Natural killer cell (primary cell): Measurements from ENCODE around the gene DDIT4. TPM values are rescaled to one million over a fixed set of nuclear protein-coding genes. Genes with fewer than 3 reads are reported as not detected.

Experiments used
- ATAC-seq, 3 donors: fragments of 150-1000 bp in 2 of 3; fragments of 200-7000 bp in 1 of 3; cut with Tn5 transposase; 1 replicate in 1 of 3; 2 replicates in 2 of 3; pipeline ENCODE4 v1.10.0; 2021; ENCODE audit warnings: mild to moderate bottlenecking in 2 of 3, moderate library complexity in 2 of 3
- DNase-seq, 2 donors: peaks; one replicate each; pipeline versions ENCODE4 v3.0.0 to v3.0.0-alpha.2; 2013 to 2021; ENCODE audit warnings: mixed read lengths in 1 of 2
- H3K27ac ChIP-seq: one replicate; pipeline ENCODE4 v1.5.1; 2013; ENCODE audit warnings: mild to moderate bottlenecking, low read length
- H3K27me3 ChIP-seq: one replicate; pipeline ENCODE4 v1.6.1; 2013; ENCODE audit warnings: low read length; ENCODE audit not compliant: control insufficient read depth, insufficient read depth
- H3K36me3 ChIP-seq: one replicate; pipeline ENCODE4 v1.6.1; 2013; ENCODE audit warnings: low read length; ENCODE audit not compliant: control insufficient read depth, insufficient read depth
- H3K4me1 ChIP-seq: one replicate; pipeline ENCODE4 v1.6.1; 2013; ENCODE audit warnings: low read length; ENCODE audit not compliant: control insufficient read depth, insufficient read depth
- H3K4me3 ChIP-seq: one replicate; pipeline ENCODE4 v1.5.1; 2013; ENCODE audit warnings: low read length
- H3K9me3 ChIP-seq: one replicate; pipeline ENCODE4 v1.6.1; 2013; ENCODE audit warnings: low read length; ENCODE audit not compliant: control insufficient read depth, insufficient read depth
- H3K27ac Mint-ChIP-seq, 2 donors: one replicate each; pipeline ENCODE4 v1.8.0; 2022; ENCODE audit warnings: mild to moderate bottlenecking in 2 of 2, mixed read lengths in 2 of 2, moderate library complexity in 1 of 2
- H3K27me3 Mint-ChIP-seq, 2 donors: one replicate each; pipeline ENCODE4 v1.8.0; 2022; ENCODE audit warnings: low read depth in 2 of 2, mixed read lengths in 2 of 2
- H3K36me3 Mint-ChIP-seq: one replicate; pipeline ENCODE4 v1.8.0; 2022; ENCODE audit warnings: mixed read lengths
- H3K4me1 Mint-ChIP-seq, 2 donors: one replicate each; pipeline ENCODE4 v1.8.0; 2022; ENCODE audit warnings: mixed read lengths in 2 of 2
- H3K4me3 Mint-ChIP-seq: one replicate; pipeline ENCODE4 v1.8.0; 2022; ENCODE audit warnings: mild to moderate bottlenecking, moderate library complexity, mixed read lengths
- H3K9me3 Mint-ChIP-seq, 2 donors: one replicate each; pipeline ENCODE4 v1.8.0; 2022; ENCODE audit warnings: mixed read lengths in 2 of 2
- WGBS: methylation state at CpG from one replicate; pipeline ENCODE4 v1.1.7; 2013; ENCODE audit warnings: missing lambda C conversion rate; ENCODE audit not compliant: insufficient coverage; 5-methylcytosine and 5-hydroxymethylcytosine counted together
- intact Hi-C: fragments of 100-400 bp; cut with micrococcal nuclease; formaldehyde crosslinking; loops from one replicate; pipeline ENCODE4 v1.14.2; 2022
- total RNA-seq, 4 donors: library from RNA; stranded (reverse); fragments of 120-200 nt in 1 of 4; gene quantifications; one replicate each; pipeline versions ENCODE4 v1.2.3 to v1.2.4, GENCODE V29; 2013 to 2022
- TF ChIP-seq, protein P1 (sequence below): fragments of 200-600 bp; IDR thresholded peaks from one replicate; pipeline ENCODE4 v1.8.0; 2022; ENCODE audit warnings: antibody characterized with exemption

The DDIT4 gene
- total RNA-seq, 3 donors from 2014 or later (not counting 1 experiment from before 2014, with no cell fraction given): 174 to 232 (median 200) TPM

DNA sequence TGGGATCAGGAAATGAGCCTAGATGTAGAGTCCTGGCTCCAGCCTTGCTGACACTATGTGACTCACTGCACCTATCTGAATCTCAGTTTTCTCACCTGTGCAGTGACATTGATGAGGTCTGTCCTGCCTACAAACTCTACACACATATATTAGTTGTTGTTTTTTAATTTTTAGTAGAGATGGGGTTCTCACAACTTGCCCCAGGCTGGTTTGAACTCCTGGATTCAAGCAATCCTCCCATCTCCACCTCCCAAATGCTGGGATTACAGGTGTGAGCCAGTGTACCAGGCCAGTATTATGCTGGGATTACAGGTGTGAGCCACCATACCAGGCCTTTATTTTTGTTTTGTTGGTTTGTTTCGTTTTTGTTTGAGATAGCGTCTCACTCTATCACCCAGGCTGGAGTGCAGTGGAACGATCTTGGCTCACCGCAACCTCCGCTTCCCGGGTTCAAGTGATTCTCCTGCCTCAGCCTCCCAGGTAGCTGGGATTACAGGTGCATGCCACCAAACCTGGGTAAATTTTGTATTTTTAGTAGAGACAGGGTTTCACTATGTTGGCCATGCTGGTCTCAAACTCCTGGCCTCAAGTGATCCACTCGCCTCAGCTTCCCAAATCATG, 11.8 kb upstream of the DDIT4 start:
- peak overlapping the region; percentile 53 for H3K4me3 ChIP-seq
- no peaks in the 10 kb centered on the region for H3K9me3 Mint-ChIP-seq
- H3K4me1 ChIP-seq: peaks cover 63% of the 10 kb centered on the region
- H3K4me3 Mint-ChIP-seq: peak overlapping the region; percentile 87
- intact Hi-C loops: loop anchor here (1.0 to 5.0 kb wide), 3 partner anchors 11 to 835 kb away; partner anchors contain the start of genes DDIT4 and P4HA1
- H3K27ac ChIP-seq: peak overlapping the region; percentile 82
- H3K4me1 Mint-ChIP-seq: peaks cover 37 to 51% of the 10 kb centered on the region in 2 donors
- peak in 2 of 3 donors; percentile 3 to 29 for ATAC-seq
- H3K36me3 ChIP-seq: no peaks in the 10 kb centered on the region
- no peaks in the 10 kb centered on the region for H3K27me3 ChIP-seq
- TF ChIP-seq, protein P1, sequence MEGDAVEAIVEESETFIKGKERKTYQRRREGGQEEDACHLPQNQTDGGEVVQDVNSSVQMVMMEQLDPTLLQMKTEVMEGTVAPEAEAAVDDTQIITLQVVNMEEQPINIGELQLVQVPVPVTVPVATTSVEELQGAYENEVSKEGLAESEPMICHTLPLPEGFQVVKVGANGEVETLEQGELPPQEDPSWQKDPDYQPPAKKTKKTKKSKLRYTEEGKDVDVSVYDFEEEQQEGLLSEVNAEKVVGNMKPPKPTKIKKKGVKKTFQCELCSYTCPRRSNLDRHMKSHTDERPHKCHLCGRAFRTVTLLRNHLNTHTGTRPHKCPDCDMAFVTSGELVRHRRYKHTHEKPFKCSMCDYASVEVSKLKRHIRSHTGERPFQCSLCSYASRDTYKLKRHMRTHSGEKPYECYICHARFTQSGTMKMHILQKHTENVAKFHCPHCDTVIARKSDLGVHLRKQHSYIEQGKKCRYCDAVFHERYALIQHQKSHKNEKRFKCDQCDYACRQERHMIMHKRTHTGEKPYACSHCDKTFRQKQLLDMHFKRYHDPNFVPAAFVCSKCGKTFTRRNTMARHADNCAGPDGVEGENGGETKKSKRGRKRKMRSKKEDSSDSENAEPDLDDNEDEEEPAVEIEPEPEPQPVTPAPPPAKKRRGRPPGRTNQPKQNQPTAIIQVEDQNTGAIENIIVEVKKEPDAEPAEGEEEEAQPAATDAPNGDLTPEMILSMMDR: no peak
- DNase-seq: peak in 1 of 2 donors; percentile 61
- H3K9me3 ChIP-seq: no peaks in the 10 kb centered on the region
- no peaks in the 10 kb centered on the region for H3K36me3 Mint-ChIP-seq
- 92% methylated on average over 7 of the region's 7 CpGs for WGBS
- H3K27me3 Mint-ChIP-seq: no peaks in the 10 kb centered on the region
- peak overlapping the region; percentile 98 for H3K27ac Mint-ChIP-seq

DNA sequence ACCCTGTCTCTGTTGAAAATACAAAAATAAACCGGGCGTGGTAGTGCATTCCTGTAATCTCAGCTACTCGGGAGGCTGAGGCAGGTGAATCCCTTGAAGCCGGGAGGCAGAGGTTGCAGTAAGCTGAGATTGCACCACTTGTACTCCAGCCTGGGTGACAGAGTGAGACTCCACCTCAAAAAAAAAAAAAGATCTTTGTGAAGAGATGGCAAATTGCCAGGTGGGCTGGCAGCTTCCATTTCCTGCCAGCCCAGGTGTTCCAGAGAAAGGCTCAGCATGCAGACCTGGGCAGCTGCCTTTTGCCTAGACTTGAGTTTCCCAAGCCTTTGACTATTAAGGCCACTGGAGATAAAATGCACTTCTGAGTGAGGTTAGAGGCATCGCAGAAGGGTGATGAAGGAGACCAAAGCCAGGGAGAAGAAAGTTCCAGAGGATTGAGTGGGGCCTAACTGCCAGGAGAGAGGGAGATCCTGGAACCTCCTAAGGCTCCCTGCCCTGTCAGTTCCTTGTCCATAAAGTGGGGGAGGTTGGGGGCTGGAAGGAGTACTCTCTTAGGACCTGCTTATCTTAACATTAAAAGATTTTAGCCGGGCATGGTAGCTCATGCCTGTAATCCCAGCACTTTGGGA, 10.0 kb upstream of the DDIT4 start:
- Histone ChIP-seq H3K27me3 (no peaks in the 10 kb centered on the region), H3K36me3 (no peaks in the 10 kb centered on the region), H3K9me3 (no peaks in the 10 kb centered on the region), H3K4me1 (peaks cover 52% of the 10 kb centered on the region), H3K4me3 (no peak overlapping the region), H3K27ac (no peak overlapping the region)
- 72% methylated on average over 6 of the region's 6 CpGs for WGBS
- peaks cover 34 to 40% of the 10 kb centered on the region in 2 donors for H3K4me1 Mint-ChIP-seq
- H3K9me3 Mint-ChIP-seq: no peaks in the 10 kb centered on the region
- DNase-seq (peak in 1 of 2 donors; percentile 86), ATAC-seq (no peak)
- no peaks in the 10 kb centered on the region for H3K36me3 Mint-ChIP-seq
- H3K4me3 Mint-ChIP-seq: no peak overlapping the region
- intact Hi-C loops: loop anchor here (5.0 kb wide), 1 partner anchor 834 kb away; the partner anchor contains the start of gene P4HA1
- H3K27me3 Mint-ChIP-seq: no peaks in the 10 kb centered on the region
- peak overlapping the region in 1 of 2 donors; percentile 58 for H3K27ac Mint-ChIP-seq
- TF ChIP-seq, protein P1: no peak

DNA sequence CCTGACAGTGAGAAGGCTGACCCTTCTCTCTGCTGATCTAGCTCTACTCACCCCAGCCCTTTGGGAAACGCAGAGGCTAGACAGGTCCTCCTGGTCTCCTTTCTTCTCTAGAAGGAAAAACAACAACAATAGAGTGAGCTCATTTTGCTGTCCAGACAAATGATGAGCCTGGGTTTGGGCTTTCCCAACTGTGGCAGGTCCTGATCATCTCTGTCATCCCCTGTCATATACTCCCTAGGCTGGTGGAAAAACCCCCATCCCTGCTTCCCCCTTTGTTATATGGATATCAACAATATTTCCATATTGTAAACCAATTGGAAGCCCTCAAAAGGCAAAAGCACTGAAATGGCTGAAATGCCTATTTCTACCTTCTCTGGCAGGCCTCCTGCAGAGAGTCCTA, 9.2 kb upstream of the DDIT4 start:
- Mint-ChIP-seq H3K9me3 (no peaks in the 10 kb centered on the region), H3K4me3 (no peak overlapping the region), H3K4me1 (peaks cover 26 to 33% of the 10 kb centered on the region in 2 donors), H3K36me3 (no peaks in the 10 kb centered on the region), H3K27me3 (no peaks in the 10 kb centered on the region), H3K27ac (no peak overlapping the region)
- TF ChIP-seq, protein P1: no peak
- Histone ChIP-seq H3K4me1 (peaks cover 44% of the 10 kb centered on the region), H3K4me3 (no peak overlapping the region), H3K9me3 (no peaks in the 10 kb centered on the region), H3K27me3 (no peaks in the 10 kb centered on the region), H3K36me3 (no peaks in the 10 kb centered on the region), H3K27ac (no peak overlapping the region)
- ATAC-seq: no peak
- no peak for DNase-seq
- 100% methylated on average over 1 of the region's 1 CpG for WGBS
- intact Hi-C loops: loop anchor here (5.0 kb wide), 1 partner anchor 833 kb away; the partner anchor contains the start of gene P4HA1
